Measurements from ENCODE around the gene GRK3.
"Not testable (repeated sequence)": the region's sequence is repeated elsewhere in the genome, so short reads cannot be mapped to it uniquely, and the experiment has no call there.

The GRK3 gene

DNA sequence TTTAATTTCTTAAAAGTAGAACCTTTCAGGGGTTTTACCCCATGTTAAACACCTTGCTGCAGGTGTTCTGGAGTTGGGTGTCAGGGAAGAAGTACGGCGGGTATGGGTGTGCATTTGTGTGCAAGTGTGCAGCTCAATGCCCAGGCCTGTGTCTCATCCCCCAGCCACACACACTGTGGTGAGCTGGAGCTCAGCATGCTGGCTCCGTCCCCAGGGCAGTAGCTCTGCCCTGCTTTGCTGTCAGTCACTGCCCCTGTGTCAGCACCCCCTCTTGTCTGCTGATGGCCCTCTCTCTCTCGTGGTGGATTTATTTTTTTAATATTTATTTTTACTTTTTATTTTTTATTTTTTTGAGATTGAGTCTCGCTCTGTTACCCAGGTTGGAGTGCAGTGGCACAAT is 141.7 kb downstream of the GRK3 start:
- no peak for DNase-seq (ENCODE audit: extremely low spot score)
- TF ChIP-seq ARNT (IDR thresholded peaks at IDR 0.05), result no peak
- TF ChIP-seq LEF1 (IDR thresholded peaks at IDR 0.05; ENCODE audit: borderline replicate concordance), result no peak
- no peak for TF ChIP-seq CTBP1 (IDR thresholded peaks at IDR 0.05; ENCODE audit: borderline replicate concordance)
- TF ChIP-seq, protein P1, sequence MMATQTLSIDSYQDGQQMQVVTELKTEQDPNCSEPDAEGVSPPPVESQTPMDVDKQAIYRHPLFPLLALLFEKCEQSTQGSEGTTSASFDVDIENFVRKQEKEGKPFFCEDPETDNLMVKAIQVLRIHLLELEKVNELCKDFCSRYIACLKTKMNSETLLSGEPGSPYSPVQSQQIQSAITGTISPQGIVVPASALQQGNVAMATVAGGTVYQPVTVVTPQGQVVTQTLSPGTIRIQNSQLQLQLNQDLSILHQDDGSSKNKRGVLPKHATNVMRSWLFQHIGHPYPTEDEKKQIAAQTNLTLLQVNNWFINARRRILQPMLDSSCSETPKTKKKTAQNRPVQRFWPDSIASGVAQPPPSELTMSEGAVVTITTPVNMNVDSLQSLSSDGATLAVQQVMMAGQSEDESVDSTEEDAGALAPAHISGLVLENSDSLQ (IDR thresholded peaks at IDR 0.05), result no peak
- TF ChIP-seq FOXA1 (IDR thresholded peaks at IDR 0.05), result no peak
- TF ChIP-seq HDGF (IDR thresholded peaks at IDR 0.05; ENCODE audit: borderline replicate concordance), result no peak
- no peak for TF ChIP-seq BHLHE40 (IDR thresholded peaks at IDR 0.05; ENCODE audit: borderline replicate concordance)
- TF ChIP-seq FOXM1 (IDR thresholded peaks at IDR 0.05; ENCODE audit: borderline replicate concordance), result no peak
- no peak for TF ChIP-seq SP1 (IDR thresholded peaks at IDR 0.05)
- no peak for TF ChIP-seq SUZ12 (IDR thresholded peaks at IDR 0.05)
- TF ChIP-seq ZNF384 (IDR thresholded peaks at IDR 0.05), result no peak
- TF ChIP-seq L3MBTL2 (conservative IDR thresholded peaks at IDR 0.05), result no peak
- TF ChIP-seq TARDBP (IDR thresholded peaks at IDR 0.05), result no peak
- no peak for TF ChIP-seq NFRKB (IDR thresholded peaks at IDR 0.05)
- TF ChIP-seq FOXK2 (IDR thresholded peaks at IDR 0.05), result no peak
- no peak for TF ChIP-seq ELF4 (IDR thresholded peaks at IDR 0.05)
- ChIA-PET POLR2A (no interaction called here), CTCF (interaction anchor here (0.6 kb wide), 1 partner anchor 67 kb away, joined by 3 read pairs; no protein-coding TSS in a partner anchor)

DNA sequence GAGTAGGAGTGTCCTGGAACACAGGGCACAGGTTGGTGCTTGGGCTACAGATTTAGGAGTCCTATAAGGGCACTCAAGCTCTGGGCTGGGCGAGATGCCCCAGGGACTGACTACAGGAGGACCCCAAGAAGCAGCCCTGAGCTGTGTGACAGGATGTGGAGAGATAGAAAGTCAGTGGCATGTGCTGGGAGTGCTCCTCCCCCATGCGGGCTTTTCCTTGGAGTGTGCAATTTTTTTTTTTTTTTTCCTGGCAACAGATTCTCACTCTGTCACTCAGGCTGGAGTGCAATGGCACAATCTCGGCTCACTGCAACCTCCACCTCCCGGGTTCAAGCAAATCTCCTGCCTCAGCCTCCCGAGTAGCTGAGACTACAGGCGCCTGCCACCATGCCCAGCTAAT is 144.0 kb downstream of the GRK3 start:
- POLR2A ChIA-PET; DNase-seq (ENCODE audit: extremely low spot score): not testable (repeated sequence)
- CTCF ChIA-PET, result interaction anchor here (0.6 kb wide), 1 partner anchor 51 kb away, joined by 3 read pairs; no protein-coding TSS in a partner anchor

DNA sequence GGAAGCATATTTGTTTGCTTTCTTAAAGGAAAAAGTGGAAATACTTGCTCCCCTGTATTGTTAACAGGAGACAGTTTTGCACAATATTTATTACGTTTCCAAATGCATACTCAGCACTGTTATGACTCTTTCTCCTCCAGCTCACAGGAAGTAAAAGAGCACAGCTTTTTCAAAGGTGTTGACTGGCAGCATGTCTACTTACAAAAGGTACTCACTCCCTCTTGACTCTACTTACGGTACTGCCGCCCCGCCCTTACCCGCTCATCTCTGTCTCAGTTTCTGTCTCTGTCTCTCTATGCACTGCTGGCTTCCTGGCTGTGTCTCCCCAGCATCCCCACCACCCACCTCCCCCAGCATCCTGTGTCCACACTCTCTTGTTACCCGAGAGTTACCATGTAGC is 145.3 kb downstream of the GRK3 start:
- ChIA-PET POLR2A (no interaction called here), CTCF (no interaction called here)
- no peak for DNase-seq (ENCODE audit: extremely low spot score)
- TF ChIP-seq SUZ12 (IDR thresholded peaks at IDR 0.05), result no peak
- no peak for TF ChIP-seq CTBP1 (IDR thresholded peaks at IDR 0.05; ENCODE audit: borderline replicate concordance)
- TF ChIP-seq SP1 (IDR thresholded peaks at IDR 0.05), result no peak
- no peak for TF ChIP-seq FOXK2 (IDR thresholded peaks at IDR 0.05)
- TF ChIP-seq NFRKB (IDR thresholded peaks at IDR 0.05), result no peak
- no peak for TF ChIP-seq TARDBP (IDR thresholded peaks at IDR 0.05)
- no peak for TF ChIP-seq HDGF (IDR thresholded peaks at IDR 0.05; ENCODE audit: borderline replicate concordance)
- TF ChIP-seq, protein P1 (IDR thresholded peaks at IDR 0.05), result no peak
- TF ChIP-seq L3MBTL2 (conservative IDR thresholded peaks at IDR 0.05), result no peak
- TF ChIP-seq LEF1 (IDR thresholded peaks at IDR 0.05; ENCODE audit: borderline replicate concordance), result no peak
- no peak for TF ChIP-seq FOXM1 (IDR thresholded peaks at IDR 0.05; ENCODE audit: borderline replicate concordance)
- TF ChIP-seq ELF4 (IDR thresholded peaks at IDR 0.05), result no peak
- no peak for TF ChIP-seq ARNT (IDR thresholded peaks at IDR 0.05)

DNA sequence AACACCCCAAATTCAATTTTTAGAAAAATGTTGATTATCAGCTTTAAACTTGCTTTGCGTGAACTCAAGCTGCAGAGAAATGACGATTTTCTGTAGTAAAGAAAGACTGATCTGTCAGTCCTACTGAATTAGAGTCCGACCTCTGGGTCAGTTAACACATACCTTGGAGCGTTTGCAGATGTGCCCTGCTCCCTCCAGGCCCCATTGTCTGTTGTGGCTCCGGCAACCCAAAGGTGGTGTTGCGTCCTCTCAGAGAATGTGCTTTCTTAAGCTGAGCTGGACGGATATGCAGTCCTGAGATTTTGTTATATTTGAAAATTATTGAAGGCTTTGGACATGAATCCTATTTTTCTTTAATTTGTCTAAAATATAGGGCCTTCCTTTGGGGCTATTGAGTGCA is 146.0 kb downstream of the GRK3 start:
- no peak for TF ChIP-seq BHLHE40 (IDR thresholded peaks at IDR 0.05; ENCODE audit: borderline replicate concordance)
- no peak for TF ChIP-seq HDGF (IDR thresholded peaks at IDR 0.05; ENCODE audit: borderline replicate concordance)
- no peak for TF ChIP-seq L3MBTL2 (conservative IDR thresholded peaks at IDR 0.05)
- no peak for TF ChIP-seq CTBP1 (IDR thresholded peaks at IDR 0.05; ENCODE audit: borderline replicate concordance)
- TF ChIP-seq NFRKB (IDR thresholded peaks at IDR 0.05), result no peak
- TF ChIP-seq, protein P1 (IDR thresholded peaks at IDR 0.05), result no peak
- TF ChIP-seq FOXM1 (IDR thresholded peaks at IDR 0.05; ENCODE audit: borderline replicate concordance), result no peak
- no peak for TF ChIP-seq SP1 (IDR thresholded peaks at IDR 0.05)
- no peak for TF ChIP-seq ARNT (IDR thresholded peaks at IDR 0.05)
- DNase-seq (ENCODE audit: extremely low spot score), result no peak
- POLR2A ChIA-PET, result no interaction called here
- CTCF ChIA-PET, result no interaction called here

DNA sequence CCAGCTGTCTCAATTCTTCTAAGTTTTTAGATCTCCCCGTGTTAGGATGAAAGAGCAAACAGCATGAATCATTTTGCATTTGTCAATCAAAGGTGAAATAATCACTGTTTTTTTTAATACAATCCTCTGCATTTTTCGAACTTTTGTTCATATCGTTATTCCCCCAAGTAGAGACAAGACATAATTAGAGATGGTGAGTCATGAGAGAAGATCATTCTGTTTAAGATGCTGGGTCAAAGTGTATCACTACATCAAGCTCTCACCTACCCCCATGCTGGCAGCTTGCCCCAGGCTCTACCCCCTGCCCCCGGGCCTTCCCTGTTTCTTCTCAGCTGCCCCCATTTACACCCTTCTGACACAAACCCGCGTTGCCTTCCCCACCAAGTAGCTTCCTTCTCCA is 147.0 kb downstream of the GRK3 start:
- TF ChIP-seq ARNT (IDR thresholded peaks at IDR 0.05) (no peak), FOXM1 (IDR thresholded peaks at IDR 0.05; ENCODE audit: borderline replicate concordance) (no peak), FOXK2 (IDR thresholded peaks at IDR 0.05) (no peak), ELF4 (IDR thresholded peaks at IDR 0.05) (no peak), TARDBP (IDR thresholded peaks at IDR 0.05) (no peak), HDGF (IDR thresholded peaks at IDR 0.05; ENCODE audit: borderline replicate concordance) (no peak), SP1 (IDR thresholded peaks at IDR 0.05) (no peak), ZNF384 (IDR thresholded peaks at IDR 0.05) (no peak), LEF1 (IDR thresholded peaks at IDR 0.05; ENCODE audit: borderline replicate concordance) (no peak), BHLHE40 (IDR thresholded peaks at IDR 0.05; ENCODE audit: borderline replicate concordance) (no peak), L3MBTL2 (conservative IDR thresholded peaks at IDR 0.05) (no peak), SUZ12 (IDR thresholded peaks at IDR 0.05) (no peak), CTBP1 (IDR thresholded peaks at IDR 0.05; ENCODE audit: borderline replicate concordance) (no peak), NFRKB (IDR thresholded peaks at IDR 0.05) (no peak)
- TF ChIP-seq, protein P1 (IDR thresholded peaks at IDR 0.05), result no peak
- CTCF ChIA-PET, result interaction anchor here (0.8 kb wide), 1 partner anchor 9 kb away, joined by 3 read pairs; no protein-coding TSS in a partner anchor
- POLR2A ChIA-PET, result no interaction called here
- DNase-seq (ENCODE audit: extremely low spot score), result no peak
